Right lobe of liver (tissue), 4 donors: ENCODE measurements around the gene LYPD6B.

Source experiments
- CTCF ChIP-seq, 4 donors: fragments of 200-600 bp in 3 of 4; fragments of 450-650 bp in 1 of 4; IDR thresholded peaks; one replicate each; pipeline versions ENCODE4 v1.5.1 to v1.8.0; 2016 to 2022; ENCODE audit warnings: antibody characterized with exemption in 4 of 4, mild to moderate bottlenecking in 2 of 4
- POLR2A ChIP-seq: fragments of 450-650 bp; IDR thresholded peaks from one replicate; pipeline ENCODE4 v1.6.1; 2017; ENCODE audit warnings: antibody characterized with exemption, mild to moderate bottlenecking
- donor health status: DM: no; HTN: no; CAD: no.
- donor health status: DM: no; HTN: no; CAD: no.
- donor health status: DM: no; HTN: yes; CAD: no.

GRCh38 chr2:149055751-149056150, 17.3 kb downstream of the LYPD6B start:
- TF ChIP-seq CTCF (IDR thresholded peaks at IDR 0.05): no peak
- TF ChIP-seq POLR2A: no peak
